H9 (cell line): ENCODE data around the gene HMG20B. TPM values are rescaled to one million over a fixed set of nuclear protein-coding genes. Genes with fewer than 3 reads are reported as not detected.
A peak's percentile ranks its signal among the peaks of the same experiment; 100 is the strongest.

Source experiments
- DNase-seq: peaks from one replicate; pipeline ENCODE4 v3.0.0-alpha.2; 2017
- H2AFZ ChIP-seq: one replicate; pipeline ENCODE4 v1.6.1; 2013; ENCODE audit warnings: mild to moderate bottlenecking, low read length, control low read depth, moderate library complexity
- H2AK5ac ChIP-seq: 2 replicates; pipeline ENCODE4 v1.6.1; 2013; ENCODE audit warnings: low read length, control low read depth, mixed read lengths; ENCODE audit not compliant: insufficient read length
- H2BK120ac ChIP-seq: one replicate; pipeline ENCODE4 v1.6.1; 2013; ENCODE audit warnings: low read depth, mild to moderate bottlenecking, low read length, control low read depth, inconsistent platforms; ENCODE audit not compliant: poor library complexity, severe bottlenecking
- H2BK12ac ChIP-seq: 2 replicates; pipeline ENCODE4 v1.6.1; 2013; ENCODE audit warnings: low read length, control low read depth, mixed read lengths, low read depth; ENCODE audit not compliant: insufficient read length
- H2BK15ac ChIP-seq: 2 replicates; pipeline ENCODE4 v1.6.1; 2013; ENCODE audit warnings: low read depth, low read length, control low read depth
- H2BK20ac ChIP-seq: one replicate; pipeline ENCODE4 v1.6.1; 2013; ENCODE audit warnings: low read depth, mild to moderate bottlenecking, low read length, control low read depth, inconsistent platforms; ENCODE audit not compliant: poor library complexity, severe bottlenecking
- H2BK5ac ChIP-seq: 2 replicates; pipeline ENCODE4 v1.6.1; 2013; ENCODE audit warnings: low read length, control low read depth, mixed read lengths; ENCODE audit not compliant: insufficient read length
- H3K14ac ChIP-seq: 2 replicates; pipeline ENCODE4 v1.6.1; 2013; ENCODE audit warnings: low read length, control low read depth; ENCODE audit not compliant: insufficient read depth
- H3K18ac ChIP-seq: 2 replicates; pipeline ENCODE4 v1.6.1; 2013; ENCODE audit warnings: low read depth, mild to moderate bottlenecking, mixed read lengths, low read length, control low read depth; ENCODE audit not compliant: insufficient read length
- H3K23ac ChIP-seq: 2 replicates; pipeline ENCODE4 v1.6.1; 2013; ENCODE audit warnings: low read length, control low read depth, mixed read lengths, low read depth; ENCODE audit not compliant: insufficient read length
- H3K23me2 ChIP-seq: 2 replicates; pipeline ENCODE4 v1.6.1; 2013; ENCODE audit warnings: low read depth, mild to moderate bottlenecking, mixed read lengths, low read length, control low read depth; ENCODE audit not compliant: insufficient read length, poor library complexity, severe bottlenecking
- H3K27ac ChIP-seq: 2 replicates; pipeline ENCODE4 v1.5.1; 2013; ENCODE audit warnings: low read length, control low read depth, mixed read lengths, low read depth; ENCODE audit not compliant: insufficient read length
- H3K27me3 ChIP-seq: 2 replicates; pipeline ENCODE4 v1.6.1; 2013; ENCODE audit warnings: low read length, control low read depth, inconsistent platforms; ENCODE audit not compliant: insufficient read depth
- H3K4ac ChIP-seq: 2 replicates; pipeline ENCODE4 v1.6.1; 2013; ENCODE audit warnings: low read depth, mild to moderate bottlenecking, control low read depth, inconsistent platforms, low read length, moderate library complexity
- H3K4me1 ChIP-seq: 2 replicates; pipeline ENCODE4 v1.6.1; 2013; ENCODE audit warnings: low read length, control low read depth, inconsistent platforms; ENCODE audit not compliant: insufficient read depth
- H3K4me2 ChIP-seq: 2 replicates; pipeline ENCODE4 v1.6.1; 2013; ENCODE audit warnings: low read length, control low read depth, mixed read lengths; ENCODE audit not compliant: insufficient read length, insufficient read depth
- H3K56ac ChIP-seq: 2 replicates; pipeline ENCODE4 v1.6.1; 2013; ENCODE audit warnings: low read depth, mild to moderate bottlenecking, mixed read lengths, low read length, control low read depth; ENCODE audit not compliant: insufficient read length
- H3K79me1 ChIP-seq: 2 replicates; pipeline ENCODE4 v1.6.1; 2013; ENCODE audit warnings: low read depth, mild to moderate bottlenecking, moderate library complexity, low read length, control low read depth, inconsistent platforms; ENCODE audit not compliant: insufficient read depth, poor library complexity, severe bottlenecking
- H3K79me2 ChIP-seq: 2 replicates; pipeline ENCODE4 v1.6.1; 2013; ENCODE audit warnings: low read length, control low read depth, inconsistent platforms; ENCODE audit not compliant: insufficient read depth
- H3K9ac ChIP-seq: 2 replicates; pipeline ENCODE4 v1.6.1; 2013; ENCODE audit warnings: low read length, control low read depth, mixed read lengths; ENCODE audit not compliant: insufficient read length; ENCODE audit errors: extremely low read depth
- H3K9me3 ChIP-seq: one replicate; pipeline ENCODE4 v1.6.1; 2013; ENCODE audit warnings: low read depth, low read length, inconsistent platforms; ENCODE audit not compliant: control insufficient read depth
- H3T11ph ChIP-seq: one replicate; pipeline ENCODE4 v1.6.1; 2013; ENCODE audit warnings: mild to moderate bottlenecking, low read length, control low read depth, inconsistent platforms
- H4K20me1 ChIP-seq: one replicate; pipeline ENCODE4 v1.6.1; 2013; ENCODE audit not compliant: control insufficient read depth, insufficient read length, insufficient read depth
- H4K5ac ChIP-seq: 2 replicates; pipeline ENCODE4 v1.6.1; 2013; ENCODE audit warnings: low read depth, mild to moderate bottlenecking, mixed read lengths, low read length, control low read depth; ENCODE audit not compliant: insufficient read length
- H4K8ac ChIP-seq: replicated peaks from 2 replicates; pipeline ENCODE4 v1.6.1; 2013; ENCODE audit warnings: low read length, control low read depth, mixed read lengths, low read depth; ENCODE audit not compliant: insufficient read length
- H4K91ac ChIP-seq: 2 replicates; pipeline ENCODE4 v1.6.1; 2013; ENCODE audit warnings: low read depth, mild to moderate bottlenecking, moderate library complexity, mixed read lengths, low read length, control low read depth; ENCODE audit not compliant: insufficient read length
- H3K27ac Mint-ChIP-seq, 3 experiments: 2 replicates in 2 of 3; 3 replicates in 1 of 3; pipeline ENCODE4 v1.8.0; 2020 to 2021; ENCODE audit warnings: mixed read lengths in 3 of 3, mild to moderate bottlenecking in 1 of 3, moderate library complexity in 1 of 3
- H3K27me3 Mint-ChIP-seq: 2 replicates; pipeline ENCODE4 v1.8.0; 2021; ENCODE audit warnings: low read depth, mild to moderate bottlenecking, moderate library complexity, mixed read lengths
- H3K36me3 Mint-ChIP-seq, 3 experiments: 2 replicates in 2 of 3; 3 replicates in 1 of 3; pipeline ENCODE4 v1.8.0; 2020 to 2021; ENCODE audit warnings: low read depth in 3 of 3, mixed read lengths in 3 of 3; ENCODE audit not compliant: insufficient read depth in 1 of 3
- H3K4me1 Mint-ChIP-seq, 2 experiments: 2 replicates each; pipeline ENCODE4 v1.8.0; 2020; ENCODE audit warnings: mixed read lengths in 2 of 2
- H3K4me3 Mint-ChIP-seq, 2 experiments: 2 replicates in 1 of 2; 3 replicates in 1 of 2; pipeline ENCODE4 v1.8.0; 2020 to 2021; ENCODE audit warnings: mild to moderate bottlenecking in 2 of 2, mixed read lengths in 2 of 2, moderate library complexity in 1 of 2
- H3K9me3 Mint-ChIP-seq, 2 experiments: 2 replicates in 1 of 2; 3 replicates in 1 of 2; pipeline ENCODE4 v1.8.0; 2020; ENCODE audit warnings: mild to moderate bottlenecking in 2 of 2, mixed read lengths in 2 of 2, moderate library complexity in 1 of 2
- CTCF ChIP-seq: fragments of 200-600 bp; sonication (generic); conservative IDR thresholded peaks from 3 replicates; pipeline ENCODE4 v1.8.0; 2021; ENCODE audit warnings: antibody characterized with exemption, mild to moderate bottlenecking
- WGBS: extraction: QIAGEN DNeasy Blood & Tissue Kit; methylation state at CpG from one replicate; pipeline ENCODE4 v1.1.7; 2013; ENCODE audit warnings: missing lambda C conversion rate, low lambda C conversion rate, mixed read lengths; ENCODE audit not compliant: insufficient read length; ENCODE audit errors: extremely low coverage; 5-methylcytosine and 5-hydroxymethylcytosine counted together
- total RNA-seq: library from RNA; stranded (reverse); gene quantifications from 2 replicates; pipeline ENCODE4 v1.2.1, GENCODE V29; 2021

The HMG20B gene
- total RNA-seq, 1 experiment from 2014 or later, result 58.1 TPM

GRCh38 chr19:3563709-3564524 is 8.8 kb upstream of the HMG20B start:
- H3K9me3 Mint-ChIP-seq, result no peaks in the 10 kb centered on the region
- Histone ChIP-seq H2BK120ac (no peak overlapping the region), H3K27me3 (no peaks in the 10 kb centered on the region), H3K56ac (no peak overlapping the region), H3K79me2 (no peaks in the 10 kb centered on the region), H2AFZ (no peak overlapping the region), H3K4me2 (no peak overlapping the region), H3K14ac (no peak overlapping the region), H3K18ac (no peak overlapping the region), H3K23ac (no peak overlapping the region), H2BK12ac (no peak overlapping the region), H4K8ac (no peak overlapping the region), H2BK20ac (no peak overlapping the region), H4K20me1 (no peaks in the 10 kb centered on the region), H2AK5ac (no peak overlapping the region), H2BK15ac (no peak overlapping the region), H3K9me3 (no peaks in the 10 kb centered on the region), H3K27ac (no peak overlapping the region), H2BK5ac (no peak overlapping the region), H3K79me1 (no peaks in the 10 kb centered on the region), H4K91ac (no peak overlapping the region), H3K4ac (no peak overlapping the region), H4K5ac (no peak overlapping the region), H3T11ph (no peak overlapping the region), H3K23me2 (no peaks in the 10 kb centered on the region), H3K9ac (no peak overlapping the region), H3K4me1 (no peaks in the 10 kb centered on the region)
- WGBS, result no CpG with 5 or more reads among the region's 17 CpGs
- peak overlapping the region in 1 of 2 experiments; percentile 29; a peak in 1 of 5 replicates for H3K4me3 Mint-ChIP-seq
- no peak for DNase-seq
- H3K4me1 Mint-ChIP-seq, result no peaks in the 10 kb centered on the region
- no peaks in the 10 kb centered on the region for H3K36me3 Mint-ChIP-seq
- H3K27ac Mint-ChIP-seq, result no peak overlapping the region; a peak in 1 of 7 replicates
- peaks cover 38% of the 10 kb centered on the region for H3K27me3 Mint-ChIP-seq
- TF ChIP-seq CTCF, result no peak
